ENCODE measurements around the gene ZFYVE28.
"Not testable (repeated sequence)": the region's sequence is repeated elsewhere in the genome, so short reads cannot be mapped to it uniquely, and the experiment has no call there.

ZFYVE28 gene

DNA sequence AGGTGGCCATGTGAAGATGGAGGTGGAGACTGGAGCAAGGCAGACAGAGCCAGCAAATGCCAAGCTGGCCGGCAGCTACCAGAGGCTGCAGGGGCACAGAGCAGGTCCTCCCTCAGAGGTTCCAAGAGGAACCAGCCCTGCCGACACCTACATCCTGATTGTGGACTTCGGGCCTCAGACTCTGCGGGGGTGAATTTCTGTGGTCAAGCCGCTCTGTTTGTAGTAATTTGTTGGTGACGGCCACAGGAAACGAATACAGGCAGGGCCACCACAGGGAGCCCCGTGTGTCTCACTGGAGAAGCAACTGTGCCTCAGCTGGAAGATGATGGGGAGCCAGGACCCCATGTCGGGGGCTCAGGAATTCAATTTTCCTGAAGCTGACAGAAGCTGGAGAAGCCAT lies 28.3 kb downstream of the ZFYVE28 start:
- no peak for DNase-seq (ENCODE audit: low spot score)

- no peak for DNase-seq (ENCODE audit: low spot score)
Observed at GRCh38 chr4:2389691-2390090, 28.8 kb downstream of the ZFYVE28 start.

DNA sequence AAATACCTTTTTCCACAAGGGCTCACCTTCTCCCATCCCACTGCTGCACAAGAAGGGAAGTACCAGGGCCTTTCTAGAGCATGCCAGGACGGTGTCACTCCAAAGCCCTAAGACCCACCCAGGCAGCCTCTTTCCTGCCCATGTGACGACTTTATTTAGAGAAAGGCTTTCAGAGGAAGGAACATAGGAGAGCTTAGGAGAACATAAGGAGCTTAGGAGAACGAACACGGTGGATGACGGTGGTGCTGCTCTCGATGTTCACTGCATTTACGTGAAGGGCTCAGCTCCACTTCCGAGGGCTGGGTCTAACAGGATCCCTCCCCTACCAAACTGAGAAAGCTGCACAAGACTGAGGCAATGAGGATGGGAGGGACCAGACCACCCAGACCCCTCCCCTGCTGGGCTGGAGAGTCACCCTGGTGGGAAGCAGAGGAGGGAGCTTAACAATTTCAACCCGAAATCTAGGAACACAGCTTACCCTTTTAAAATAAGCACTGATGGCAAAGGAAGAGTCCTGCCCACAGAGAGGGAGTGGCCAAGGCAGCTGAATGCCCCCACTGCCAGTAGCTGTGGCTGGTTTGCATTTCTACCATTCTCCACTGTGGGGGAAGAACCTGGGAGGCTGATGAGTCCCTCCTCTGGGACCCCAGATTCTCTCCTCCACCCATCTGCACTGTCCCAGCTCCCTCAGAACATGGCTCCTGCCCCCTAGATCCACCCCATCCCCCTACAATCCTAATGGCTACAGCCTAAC lies 29.8 kb downstream of the ZFYVE28 start:
- no peak for DNase-seq (ENCODE audit: low spot score)

DNA sequence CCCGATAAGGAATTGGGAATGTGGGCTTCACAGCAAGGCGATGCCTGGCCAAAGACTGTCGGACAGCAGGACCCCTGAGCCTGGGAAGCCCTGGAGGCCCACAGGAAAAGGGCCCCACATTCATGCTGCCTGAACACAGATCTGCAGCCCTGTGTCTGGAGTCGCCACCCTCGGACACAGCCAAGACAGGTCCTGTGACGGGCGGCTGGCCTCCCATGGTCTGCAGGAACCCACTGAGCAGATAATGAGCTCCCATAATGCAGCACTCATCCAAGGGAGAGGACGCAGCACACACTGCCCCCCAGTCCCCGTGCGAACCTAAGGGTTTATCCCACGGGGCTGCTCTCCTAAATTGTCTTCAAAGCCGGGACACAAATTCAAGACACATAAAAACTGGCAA lies 30.6 kb downstream of the ZFYVE28 start:
- DNase-seq (ENCODE audit: low spot score), result no peak

DNA sequence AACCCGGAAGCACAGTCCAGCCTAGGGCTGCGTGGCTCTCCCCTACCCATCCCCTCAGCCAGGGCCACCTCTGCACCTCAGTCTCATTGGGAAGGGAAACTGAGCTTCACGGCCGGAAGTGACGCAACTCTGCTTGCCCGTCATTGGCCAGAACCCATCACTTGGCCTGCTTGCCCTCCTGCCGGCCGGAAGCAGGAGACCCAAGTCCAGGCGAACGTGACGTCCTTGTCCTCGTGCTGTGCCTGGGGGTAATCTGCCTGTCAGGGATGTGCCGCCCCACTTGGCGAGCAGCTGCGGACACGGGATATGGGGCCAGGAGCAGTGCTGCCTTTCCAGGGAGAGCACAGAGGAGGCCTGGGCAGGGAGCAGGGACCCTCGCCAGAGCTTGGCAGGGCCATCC lies 31.2 kb downstream of the ZFYVE28 start:
- no peak for DNase-seq (ENCODE audit: low spot score)

DNA sequence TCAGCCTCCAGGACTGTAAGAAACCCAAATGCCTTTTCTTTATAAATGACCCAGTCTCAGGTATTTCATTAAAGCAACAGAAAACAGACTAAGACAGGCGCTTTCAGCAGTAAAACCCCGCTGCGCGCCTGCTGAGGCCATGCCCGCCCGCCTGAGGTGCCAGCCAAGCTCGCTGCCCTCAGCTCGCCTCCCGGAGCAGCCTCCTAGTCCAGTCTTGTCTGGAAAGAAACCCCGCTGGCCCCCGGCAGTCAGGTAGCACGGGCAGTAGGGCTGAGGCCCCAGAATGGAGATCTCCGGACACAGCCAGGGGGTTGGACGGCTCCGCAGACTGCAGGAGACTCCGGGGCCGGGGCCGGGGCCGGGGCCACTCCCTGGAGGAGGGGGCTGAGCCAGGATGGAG lies 31.7 kb downstream of the ZFYVE28 start:
- no peak for DNase-seq (ENCODE audit: low spot score)

DNA sequence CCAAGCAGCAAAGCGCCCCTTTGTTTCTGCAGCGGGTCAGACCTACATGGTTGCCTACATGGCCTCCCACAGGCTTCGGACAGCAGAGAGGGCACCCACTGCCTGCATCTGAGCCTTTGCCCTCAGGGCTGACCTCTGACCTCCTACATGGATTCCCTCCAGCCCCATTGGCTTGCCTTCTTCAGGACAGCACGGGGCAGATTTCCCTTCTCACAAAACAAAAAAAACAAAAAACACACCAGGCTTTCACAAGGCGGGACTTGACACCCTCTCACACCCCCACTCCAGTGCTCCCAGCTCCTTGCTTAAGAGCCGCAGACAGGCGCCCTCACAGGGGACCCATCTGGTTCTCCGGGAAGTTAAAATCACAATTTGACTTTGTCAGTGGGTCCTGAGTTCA lies 32.9 kb downstream of the ZFYVE28 start:
- no peak for DNase-seq (ENCODE audit: low spot score)

GRCh38 chr4:2384245-2384644 lies 34.2 kb downstream of the ZFYVE28 start:
- no peak for DNase-seq (ENCODE audit: low spot score)

DNA sequence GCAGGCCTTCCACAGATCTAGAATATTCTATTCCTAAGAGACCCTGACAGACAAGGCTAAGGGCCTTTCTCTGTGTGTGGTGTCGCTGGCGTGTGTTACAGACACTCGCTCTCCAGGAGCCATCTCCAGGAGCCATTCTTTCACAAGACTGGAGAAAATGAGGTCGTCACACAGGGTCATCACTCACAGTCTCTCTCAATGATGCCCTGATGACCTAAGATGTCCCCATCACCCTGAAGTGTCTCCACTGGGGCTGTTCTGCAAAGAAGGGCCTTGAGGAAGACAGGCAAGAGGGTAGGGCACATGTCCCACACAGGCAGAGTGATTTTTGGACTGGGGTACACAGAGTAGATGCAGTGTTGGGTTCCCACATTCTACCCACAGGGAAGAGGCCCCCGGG lies 34.7 kb downstream of the ZFYVE28 start:
- no peak for DNase-seq (ENCODE audit: low spot score)

DNA sequence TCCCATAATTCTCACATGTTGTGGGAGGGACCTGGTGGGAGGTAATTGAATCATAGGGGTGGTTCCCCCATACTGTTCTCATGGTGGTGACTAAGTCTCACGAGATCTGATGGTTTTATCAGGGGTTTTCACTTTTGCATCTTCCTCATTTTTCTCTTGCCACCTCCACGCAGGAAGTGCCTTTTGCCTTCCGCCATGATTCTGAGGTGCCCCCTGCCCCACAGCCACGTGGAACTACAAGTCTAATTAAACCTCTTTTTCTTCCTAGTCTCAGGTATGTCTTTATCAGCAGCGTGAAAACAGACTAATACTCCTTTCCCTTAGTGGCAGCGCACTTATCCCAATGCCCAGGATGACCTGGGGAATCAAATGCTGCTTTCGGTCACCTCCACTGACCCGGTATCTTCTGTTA lies 35.2 kb downstream of the ZFYVE28 start:
- not testable (repeated sequence) for DNase-seq (ENCODE audit: low spot score)

DNA sequence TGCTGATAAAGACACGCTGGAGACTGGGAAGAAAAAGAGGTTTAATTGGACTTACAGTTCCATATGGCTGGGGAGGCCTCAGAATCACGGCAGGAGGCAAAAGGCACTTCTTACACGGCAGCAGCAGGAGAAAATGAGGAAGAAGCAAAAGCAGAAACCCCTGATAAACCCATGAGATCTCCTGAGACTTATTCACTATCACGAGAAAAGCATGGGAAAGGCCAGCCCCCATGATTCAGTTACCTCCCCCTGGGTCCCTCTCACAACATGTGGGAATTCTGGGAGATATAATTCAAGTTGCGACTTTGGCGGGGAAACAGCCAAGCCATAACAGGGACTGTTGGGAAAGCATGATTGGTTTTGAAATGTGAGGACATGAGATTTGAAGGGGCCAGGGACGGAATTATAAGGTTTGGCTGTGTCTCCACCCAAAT lies 35.7 kb downstream of the ZFYVE28 start:
- DNase-seq (ENCODE audit: low spot score), result not testable (repeated sequence)

GRCh38 chr4:2380589-2380988 lies 37.9 kb downstream of the ZFYVE28 start:
- DNase-seq (ENCODE audit: low spot score), result not testable (repeated sequence)

- no peak for DNase-seq (ENCODE audit: low spot score)
Observed at GRCh38 chr4:2378898-2379297, 39.5 kb downstream of the ZFYVE28 start.

GRCh38 chr4:2378401-2378800 lies 40.0 kb downstream of the ZFYVE28 start:
- DNase-seq (ENCODE audit: low spot score), result no peak

DNA sequence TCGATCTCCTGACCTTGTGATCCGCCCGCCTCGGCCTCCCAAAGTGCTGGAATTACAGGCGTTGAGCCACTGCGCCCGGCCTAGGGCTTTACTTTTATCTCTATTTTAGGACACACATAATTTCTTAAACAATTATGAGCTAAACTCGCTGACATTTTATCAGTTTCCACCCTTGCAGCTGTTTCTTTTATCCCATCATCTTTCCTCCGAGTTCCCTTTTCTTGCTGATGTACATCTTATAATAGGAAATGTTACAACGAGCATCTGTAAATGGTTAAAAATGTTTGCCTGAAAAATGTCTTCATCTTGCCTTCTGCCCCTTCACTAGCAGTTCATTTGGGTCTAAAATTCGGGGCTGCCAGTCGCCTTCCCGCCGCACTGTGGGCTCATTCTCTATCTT lies 41.2 kb downstream of the ZFYVE28 start:
- no peak for DNase-seq (ENCODE audit: low spot score)

- DNase-seq (ENCODE audit: low spot score), result no peak
Observed at GRCh38 chr4:2375427-2375826, 43.0 kb downstream of the ZFYVE28 start.

DNA sequence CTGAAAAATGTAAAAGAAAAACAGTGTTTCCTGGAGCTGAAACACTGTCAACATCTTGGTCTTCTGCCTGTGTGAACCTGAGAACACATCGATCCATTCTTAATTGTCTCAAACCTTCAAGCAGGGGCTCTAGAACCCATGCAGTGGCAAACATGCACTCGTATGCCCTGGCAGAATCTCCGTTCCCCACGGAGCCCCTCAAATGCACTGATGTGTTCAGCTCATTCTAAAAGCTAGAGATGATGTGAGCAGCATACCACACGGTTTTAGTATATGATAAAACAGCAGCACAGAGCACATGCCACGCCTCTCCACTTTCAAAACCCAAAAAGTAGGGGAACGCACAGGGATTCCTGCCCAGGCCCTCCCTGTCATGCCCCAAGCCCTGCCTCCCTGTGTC lies 44.9 kb downstream of the ZFYVE28 start:
- DNase-seq (ENCODE audit: low spot score), result no peak

DNA sequence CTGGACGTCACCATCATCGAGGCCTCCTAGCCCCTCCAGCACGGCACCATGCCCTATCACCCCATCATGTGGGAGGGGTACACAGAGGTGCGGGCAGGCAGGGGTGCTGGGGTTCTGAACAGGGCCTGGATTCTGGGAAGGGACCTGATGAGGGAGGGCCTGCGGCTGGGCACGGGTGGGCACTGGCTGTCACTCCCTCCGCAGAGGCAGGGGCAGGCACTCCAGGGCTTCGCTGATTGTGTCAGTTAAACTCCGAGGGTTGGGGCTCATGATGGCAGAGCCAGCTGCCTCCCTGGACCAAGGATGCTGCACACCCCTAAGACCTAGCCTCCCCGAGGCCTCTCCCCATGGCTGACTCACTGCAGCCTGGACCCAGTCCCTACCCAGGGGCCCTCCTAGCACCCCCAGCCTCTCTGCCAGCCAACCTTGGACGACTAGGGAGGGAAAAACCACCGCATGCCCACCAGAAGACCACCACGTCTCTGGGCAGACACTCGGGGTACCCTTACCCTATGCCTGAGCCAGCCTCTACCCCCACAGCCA lies 45.9 kb downstream of the ZFYVE28 start:
- no peak for DNase-seq (ENCODE audit: low spot score)

DNA sequence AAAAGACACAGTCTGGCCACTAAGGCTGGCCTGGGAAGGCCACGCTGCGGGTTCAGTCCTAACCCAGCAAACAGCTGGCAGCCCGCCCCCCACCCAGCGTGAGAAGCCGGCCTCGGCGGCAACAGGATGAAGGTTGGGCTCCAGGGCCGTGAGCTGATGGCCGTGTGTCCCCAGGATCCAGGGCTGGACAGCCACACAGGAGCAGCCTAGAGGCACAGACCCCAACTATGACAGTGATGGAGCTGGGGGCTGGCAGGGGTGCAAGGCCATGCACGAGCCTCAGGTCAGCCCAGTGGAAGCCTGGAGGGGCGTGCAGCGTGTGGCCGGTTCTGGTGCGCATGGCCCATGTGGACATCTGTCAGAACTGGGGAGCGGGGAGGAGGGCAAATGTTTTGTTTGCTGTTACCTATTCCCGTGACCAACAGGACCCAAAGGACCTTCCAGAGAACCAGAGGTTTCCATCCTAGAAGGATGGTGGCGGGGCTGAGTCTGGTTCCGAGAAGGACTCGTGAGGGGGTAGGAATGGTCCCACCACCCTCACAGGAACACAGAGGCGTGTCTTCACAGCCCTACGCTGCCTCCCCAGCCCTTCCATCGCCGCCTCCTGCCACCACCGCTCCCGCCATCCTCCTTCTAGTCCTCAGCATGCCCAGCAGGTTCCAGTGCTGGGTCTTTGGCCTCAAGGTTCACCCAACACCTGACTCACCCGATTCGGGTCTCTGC lies 46.5 kb downstream of the ZFYVE28 start:
- no peak for DNase-seq (ENCODE audit: low spot score)

GRCh38 chr4:2370597-2371320 lies 47.7 kb downstream of the ZFYVE28 start:
- DNase-seq (ENCODE audit: low spot score), result no peak

GRCh38 chr4:2368746-2369437 lies 49.6 kb downstream of the ZFYVE28 start:
- DNase-seq (ENCODE audit: low spot score), result no peak

DNA sequence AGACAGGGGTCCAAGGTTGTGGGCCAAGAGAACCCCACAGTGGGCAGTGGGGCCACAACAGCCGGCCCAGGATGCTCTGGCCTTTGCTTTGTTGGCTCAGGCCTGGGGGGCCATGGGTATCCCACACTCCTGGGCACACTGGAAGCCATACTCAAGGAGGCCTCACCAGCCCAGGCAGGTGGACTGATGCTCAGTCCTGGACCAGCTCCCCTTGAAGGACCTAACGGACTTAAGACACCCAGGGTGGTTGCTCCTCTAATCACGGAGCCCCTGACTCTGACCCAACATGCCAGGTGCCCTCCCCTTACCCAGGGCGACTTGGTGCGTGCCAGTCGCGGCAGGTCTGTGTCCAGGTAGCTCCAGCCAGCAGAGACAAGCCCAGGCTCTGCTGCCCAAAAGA lies 50.8 kb downstream of the ZFYVE28 start:
- no peak for DNase-seq (ENCODE audit: low spot score)

Measured in kidney tubule cell (primary cell).